GM20000 (cell line): ENCODE measurements around the gene HTN3.

Experiments
- DNase-seq: peaks from one replicate; pipeline ENCODE4 v3.0.0; 2012; ENCODE audit warnings: low spot score
- CTCF ChIP-seq: IDR thresholded peaks from 2 replicates; pipeline ENCODE4 v1.5.1; 2012; ENCODE audit warnings: mild to moderate bottlenecking, control low read depth; ENCODE audit errors: extremely low read depth, missing control alignments

HTN3 gene

GRCh38 chr4:70057651-70058050, 29.4 kb downstream of the HTN3 start:
- no peak for TF ChIP-seq CTCF
- DNase-seq, result no peak

- TF ChIP-seq CTCF, result no peak
- no peak for DNase-seq
Observed at GRCh38 chr4:70059149-70059548, 30.9 kb downstream of the HTN3 start.

- DNase-seq, result no peak
- TF ChIP-seq CTCF, result no peak
Observed at GRCh38 chr4:70062000-70062399, 33.7 kb downstream of the HTN3 start.

- DNase-seq, result no peak
- no peak for TF ChIP-seq CTCF
Observed at GRCh38 chr4:70080205-70080604, 51.9 kb downstream of the HTN3 start.
